ENCODE measurements around the gene EN1. TPM values are rescaled to one million over a fixed set of nuclear protein-coding genes. Genes with fewer than 3 reads are reported as not detected.

The EN1 gene
- total RNA-seq, 2 experiments from 2014 or later = not detected

DNA sequence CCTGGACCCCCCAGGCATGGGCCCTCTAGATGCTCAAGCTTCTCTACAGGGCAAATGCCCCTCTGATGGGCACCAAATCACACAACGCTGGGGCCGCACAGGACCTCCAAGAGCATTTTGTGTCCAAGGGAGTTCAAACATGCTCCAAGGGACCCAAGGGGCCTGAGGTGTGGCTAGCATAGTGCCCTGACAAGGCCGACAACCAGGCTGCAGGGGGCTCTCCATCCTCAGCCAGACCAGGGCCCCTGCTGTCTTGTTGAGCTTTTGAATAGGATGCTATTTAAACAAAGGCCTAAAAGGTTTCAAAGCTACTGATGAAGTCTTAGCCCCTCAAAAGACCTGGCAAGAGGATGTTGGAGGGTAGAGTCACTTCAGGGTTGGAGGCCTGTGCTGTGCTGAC, 33.1 kb downstream of the EN1 start:
- CTCF ChIA-PET = no interaction called here
- H3K4me1 Mint-ChIP-seq = no peaks in the 10 kb centered on the region
- H3K36me3 Mint-ChIP-seq = no peaks in the 10 kb centered on the region
- H3K27ac Mint-ChIP-seq = no peak overlapping the region
- peaks cover 21% of the 10 kb centered on the region for H3K27me3 Mint-ChIP-seq
- ATAC-seq = no peak
- no peak for DNase-seq
- H3K9me3 Mint-ChIP-seq (ENCODE audit: low read depth) = no peaks in the 10 kb centered on the region
- no peak overlapping the region for H3K4me3 Mint-ChIP-seq

DNA sequence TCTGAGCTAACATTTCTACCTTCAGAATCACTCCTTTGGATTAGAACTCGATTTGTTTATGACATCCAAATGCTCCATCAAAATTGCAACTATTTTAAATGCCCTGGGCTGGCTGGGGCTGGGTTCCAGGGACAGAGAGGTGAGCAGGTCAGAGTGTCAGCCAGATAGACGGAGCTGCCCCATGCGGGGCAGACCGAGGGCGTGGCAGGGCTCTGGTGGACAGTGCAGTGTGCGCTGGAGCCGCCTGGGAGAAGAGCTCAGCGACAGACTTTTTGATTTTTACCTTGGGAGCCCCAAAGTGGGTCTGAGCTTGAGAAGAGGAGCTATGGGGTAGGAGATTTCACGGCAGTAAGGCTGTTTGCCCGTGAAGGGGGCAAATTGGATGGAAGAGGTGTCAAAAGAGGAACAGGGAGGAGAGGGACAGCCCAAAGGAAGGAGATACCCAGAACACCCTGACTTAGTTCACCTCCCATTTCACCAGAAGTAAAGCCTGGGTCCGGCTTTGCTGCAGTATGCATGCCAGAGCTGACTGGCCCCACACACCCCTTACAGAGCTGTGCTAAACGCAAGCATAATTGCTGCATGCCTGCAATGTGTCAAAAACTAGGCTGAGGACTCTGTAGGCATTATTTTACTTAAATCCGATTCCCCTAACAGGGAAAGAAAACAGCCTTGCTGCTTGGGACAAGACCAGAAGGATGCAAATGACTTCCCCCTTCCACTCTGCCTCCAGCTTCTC, 33.7 kb downstream of the EN1 start:
- Mint-ChIP-seq H3K27me3 (peaks cover 26% of the 10 kb centered on the region), H3K36me3 (no peaks in the 10 kb centered on the region), H3K9me3 (ENCODE audit: low read depth) (no peaks in the 10 kb centered on the region), H3K4me3 (no peak overlapping the region), H3K27ac (no peak overlapping the region), H3K4me1 (no peaks in the 10 kb centered on the region)
- DNase-seq (no peak), ATAC-seq (no peak)
- CTCF ChIA-PET = no interaction called here

DNA sequence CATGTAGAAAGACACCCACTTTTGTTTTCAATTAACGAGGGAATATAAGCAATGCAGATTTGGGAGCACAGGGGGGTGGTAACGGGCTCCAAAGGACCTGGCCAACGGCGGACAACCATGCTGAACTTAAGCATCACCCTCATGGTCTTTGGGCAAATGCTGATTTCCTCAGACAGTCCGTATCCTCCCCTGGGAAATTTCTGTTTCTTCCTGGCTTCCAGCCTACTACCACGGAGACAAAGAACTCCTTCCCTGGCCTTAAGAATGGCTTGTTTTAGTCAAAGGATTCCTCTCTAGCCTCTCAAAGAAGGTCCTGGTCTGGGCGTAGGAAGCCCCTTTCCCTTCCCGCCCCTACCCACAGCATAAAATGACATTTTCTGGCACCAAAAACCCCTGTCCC, 34.3 kb downstream of the EN1 start:
- no peaks in the 10 kb centered on the region for H3K36me3 Mint-ChIP-seq
- H3K4me1 Mint-ChIP-seq = no peaks in the 10 kb centered on the region
- no peak overlapping the region for H3K27ac Mint-ChIP-seq
- no peaks in the 10 kb centered on the region for H3K9me3 Mint-ChIP-seq (ENCODE audit: low read depth)
- CTCF ChIA-PET = no interaction called here
- ATAC-seq = no peak
- DNase-seq = no peak
- peaks cover 26% of the 10 kb centered on the region for H3K27me3 Mint-ChIP-seq
- no peak overlapping the region for H3K4me3 Mint-ChIP-seq

DNA sequence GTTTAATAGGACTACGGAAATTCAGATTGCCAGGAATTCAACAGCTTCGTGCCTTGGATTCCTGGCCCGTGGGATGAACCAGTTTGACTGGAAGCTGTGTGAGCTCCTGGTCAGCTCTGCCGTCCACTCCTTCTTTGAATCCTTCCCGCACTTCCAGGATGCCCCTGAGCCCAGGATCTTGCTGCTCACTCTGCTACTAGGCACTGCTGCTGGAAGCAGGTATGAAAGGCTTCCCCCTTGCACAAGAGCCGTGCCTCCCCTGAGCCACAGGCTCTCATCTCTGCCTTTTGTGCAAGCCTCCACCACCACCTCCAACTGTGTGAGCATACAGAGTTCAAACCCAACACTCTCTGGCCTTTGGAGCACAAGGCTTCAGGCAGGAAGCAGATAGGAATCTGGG, 34.9 kb downstream of the EN1 start:
- H3K36me3 Mint-ChIP-seq = no peaks in the 10 kb centered on the region
- H3K4me3 Mint-ChIP-seq = no peak overlapping the region
- CTCF ChIA-PET = no interaction called here
- H3K27me3 Mint-ChIP-seq = peaks cover 30% of the 10 kb centered on the region
- H3K27ac Mint-ChIP-seq = no peak overlapping the region
- DNase-seq (no peak), ATAC-seq (no peak)
- no peaks in the 10 kb centered on the region for H3K9me3 Mint-ChIP-seq (ENCODE audit: low read depth)
- no peaks in the 10 kb centered on the region for H3K4me1 Mint-ChIP-seq

DNA sequence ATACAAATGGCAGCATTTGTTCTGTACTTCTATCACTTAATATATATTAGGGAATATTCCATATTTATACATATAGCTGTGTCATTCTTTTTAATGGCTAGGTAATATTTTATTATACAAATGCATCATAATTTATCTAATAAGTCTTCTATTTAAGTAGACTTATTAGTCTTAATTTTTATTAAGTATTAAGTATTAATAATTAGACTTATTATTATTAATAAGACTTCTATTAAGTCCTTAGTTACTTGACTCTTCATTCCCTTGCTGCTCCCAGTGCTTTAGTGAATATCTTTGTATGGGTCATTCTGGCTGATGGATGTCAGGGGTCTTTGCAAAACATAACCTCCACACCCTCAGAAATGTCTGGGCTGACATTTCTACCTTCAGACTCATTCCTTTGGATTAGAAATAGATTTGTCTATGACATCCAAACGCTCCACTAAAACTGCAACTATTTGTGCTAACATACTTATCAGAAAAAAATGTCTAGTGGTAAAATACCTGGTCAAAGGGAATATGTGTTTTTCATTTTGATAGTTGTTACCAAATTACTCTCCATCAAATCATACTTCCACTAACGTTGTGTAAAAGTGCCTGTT, 35.8 kb downstream of the EN1 start:
- Mint-ChIP-seq H3K36me3 (no peaks in the 10 kb centered on the region), H3K27ac (no peak overlapping the region), H3K4me3 (no peak overlapping the region), H3K4me1 (no peaks in the 10 kb centered on the region), H3K27me3 (peaks cover 40% of the 10 kb centered on the region), H3K9me3 (ENCODE audit: low read depth) (no peaks in the 10 kb centered on the region)
- CTCF ChIA-PET = no interaction called here
- no peak for DNase-seq
- ATAC-seq = no peak

DNA sequence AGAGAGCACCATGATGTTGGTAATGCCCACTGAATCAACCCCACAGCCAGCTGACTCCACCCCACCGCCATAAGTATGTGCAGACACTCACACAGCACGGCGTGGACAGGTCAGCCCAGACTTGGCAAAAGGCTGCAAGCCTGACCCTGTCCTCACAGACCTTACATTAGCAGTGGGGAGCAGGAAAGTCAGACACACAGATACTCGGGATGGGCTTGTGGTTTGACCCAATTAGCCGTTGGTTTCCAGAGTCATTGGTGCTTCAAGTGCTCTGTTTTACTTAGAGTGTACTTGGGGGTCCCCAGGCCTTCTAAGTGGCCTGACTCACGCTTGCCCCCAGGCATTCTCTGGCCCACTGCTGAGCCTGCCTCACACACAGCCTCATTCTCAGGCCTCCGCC, 36.7 kb downstream of the EN1 start:
- CTCF ChIA-PET = no interaction called here
- no peaks in the 10 kb centered on the region for H3K4me1 Mint-ChIP-seq
- peaks cover 48% of the 10 kb centered on the region for H3K27me3 Mint-ChIP-seq

DNA sequence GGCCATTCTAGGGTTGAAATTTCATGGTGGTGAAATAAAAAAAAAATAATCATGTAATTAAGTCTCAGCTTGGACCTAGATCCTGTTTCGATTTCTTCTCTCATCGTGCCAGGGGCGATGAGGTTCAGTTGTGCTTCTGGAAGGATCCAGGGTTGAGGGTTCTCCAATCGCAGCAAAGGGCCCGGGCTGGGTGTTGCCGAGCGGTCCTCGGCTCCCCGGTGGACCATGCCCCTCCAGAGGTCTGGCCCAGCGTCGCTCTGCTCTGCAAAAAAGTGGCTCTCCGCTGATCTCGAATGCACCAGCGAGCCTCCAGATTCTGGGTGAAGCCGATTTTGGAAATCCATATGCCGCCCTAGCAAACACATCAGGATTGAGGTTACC, 39.0 kb downstream of the EN1 start:
- Mint-ChIP-seq H3K36me3 (no peaks in the 10 kb centered on the region), H3K27me3 (peaks cover 53% of the 10 kb centered on the region), H3K9me3 (ENCODE audit: low read depth) (no peaks in the 10 kb centered on the region), H3K4me3 (no peak overlapping the region), H3K4me1 (no peaks in the 10 kb centered on the region), H3K27ac (no peak overlapping the region)
- CTCF ChIA-PET = no interaction called here
- DNase-seq (no peak), ATAC-seq (no peak)

More for the DNA sequence above, 36.7 kb downstream of the EN1 start:
- Mint-ChIP-seq H3K9me3 (ENCODE audit: low read depth) (no peaks in the 10 kb centered on the region), H3K4me3 (no peak overlapping the region), H3K27ac (no peak overlapping the region), H3K36me3 (no peaks in the 10 kb centered on the region)
- ATAC-seq (no peak), DNase-seq (no peak)

DNA sequence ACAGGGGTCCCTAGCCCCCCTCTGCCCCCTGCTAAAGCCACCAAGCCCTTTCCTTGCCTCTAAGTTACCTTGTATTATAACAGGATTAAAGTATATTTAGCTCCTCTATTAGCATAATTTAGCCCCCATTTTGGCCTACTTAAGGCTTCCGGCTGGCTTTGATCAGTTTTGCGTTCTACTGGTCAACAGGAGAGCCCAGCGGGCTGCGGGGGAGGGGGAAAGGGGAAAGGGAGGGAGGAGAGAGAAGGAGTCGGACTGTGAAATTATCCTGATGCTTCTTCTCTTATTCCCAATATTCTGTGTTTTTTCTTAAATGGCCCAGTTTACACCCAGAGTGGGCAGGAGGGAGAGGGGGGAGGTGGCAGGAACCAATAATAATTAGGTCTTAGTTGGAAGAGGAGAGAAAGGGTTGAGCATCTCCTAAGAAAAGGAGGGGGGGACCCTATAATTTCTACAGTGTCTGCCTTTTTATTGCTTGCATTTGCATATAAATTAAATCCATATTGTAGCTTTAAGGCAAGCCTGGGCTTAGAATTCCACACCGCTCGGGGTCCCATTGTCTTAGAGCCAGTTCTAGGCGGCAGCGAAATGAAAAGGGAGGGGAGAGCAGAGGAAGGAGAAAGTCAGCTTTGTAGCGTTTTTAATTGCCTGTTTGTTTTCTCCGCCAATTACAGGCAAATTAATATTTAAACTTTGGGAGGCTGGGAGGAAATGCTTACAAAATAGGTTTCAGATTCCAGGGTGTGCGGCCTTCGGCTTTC, 39.6 kb downstream of the EN1 start:
- H3K36me3 Mint-ChIP-seq = no peaks in the 10 kb centered on the region
- no peak overlapping the region for H3K4me3 Mint-ChIP-seq
- peaks cover 49% of the 10 kb centered on the region for H3K27me3 Mint-ChIP-seq
- H3K9me3 Mint-ChIP-seq (ENCODE audit: low read depth) = no peaks in the 10 kb centered on the region
- no peak overlapping the region for H3K27ac Mint-ChIP-seq
- ATAC-seq (no peak), DNase-seq (no peak)
- CTCF ChIA-PET = no interaction called here
- H3K4me1 Mint-ChIP-seq = no peaks in the 10 kb centered on the region

DNA sequence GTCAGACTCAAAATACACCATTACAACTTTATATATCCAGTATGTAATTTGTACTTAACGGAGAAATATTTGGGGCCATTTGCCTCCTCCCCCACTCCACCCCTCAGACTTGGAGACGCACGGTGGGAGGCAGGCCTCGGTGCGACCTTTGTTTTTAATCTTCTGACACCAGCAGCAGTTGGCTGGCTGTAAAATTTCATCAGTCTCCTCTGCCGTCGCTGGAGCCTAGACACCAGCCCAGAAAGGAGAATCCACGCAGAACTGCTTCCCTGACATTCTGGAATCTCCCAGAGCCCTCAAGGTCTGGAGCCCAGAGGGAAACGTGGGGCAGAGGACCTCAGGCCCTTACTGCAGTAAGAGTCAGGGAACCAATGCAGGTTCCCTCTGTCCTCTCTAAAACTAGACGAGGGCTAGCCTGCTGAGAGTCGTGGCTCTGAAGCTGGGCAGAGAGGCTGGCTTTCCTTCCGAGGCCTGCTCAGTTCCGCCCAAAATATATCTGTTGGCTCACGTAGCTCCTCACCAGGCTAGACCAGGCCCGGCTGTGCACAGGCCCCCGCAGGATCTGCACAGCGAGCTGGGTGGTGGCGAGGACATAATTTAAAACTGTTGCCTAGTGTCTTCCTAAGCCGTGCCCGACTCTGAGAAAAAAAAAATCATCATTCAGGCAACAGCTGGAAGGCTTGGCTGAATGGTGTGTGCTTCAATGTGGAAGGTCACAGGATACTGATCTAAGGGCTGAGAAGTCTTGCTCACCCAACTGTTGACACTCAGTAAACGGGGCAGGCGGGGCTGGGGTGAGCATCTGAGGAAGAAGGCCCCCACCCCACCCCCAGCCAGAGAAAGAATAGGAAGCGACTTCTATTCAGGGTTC, 40.4 kb downstream of the EN1 start:
- Mint-ChIP-seq H3K27ac (no peak overlapping the region), H3K4me1 (no peaks in the 10 kb centered on the region), H3K4me3 (no peak overlapping the region), H3K27me3 (peaks cover 47% of the 10 kb centered on the region), H3K36me3 (no peaks in the 10 kb centered on the region), H3K9me3 (ENCODE audit: low read depth) (no peaks in the 10 kb centered on the region)
- no peak for DNase-seq
- no peak for ATAC-seq
- CTCF ChIA-PET = no interaction called here

DNA sequence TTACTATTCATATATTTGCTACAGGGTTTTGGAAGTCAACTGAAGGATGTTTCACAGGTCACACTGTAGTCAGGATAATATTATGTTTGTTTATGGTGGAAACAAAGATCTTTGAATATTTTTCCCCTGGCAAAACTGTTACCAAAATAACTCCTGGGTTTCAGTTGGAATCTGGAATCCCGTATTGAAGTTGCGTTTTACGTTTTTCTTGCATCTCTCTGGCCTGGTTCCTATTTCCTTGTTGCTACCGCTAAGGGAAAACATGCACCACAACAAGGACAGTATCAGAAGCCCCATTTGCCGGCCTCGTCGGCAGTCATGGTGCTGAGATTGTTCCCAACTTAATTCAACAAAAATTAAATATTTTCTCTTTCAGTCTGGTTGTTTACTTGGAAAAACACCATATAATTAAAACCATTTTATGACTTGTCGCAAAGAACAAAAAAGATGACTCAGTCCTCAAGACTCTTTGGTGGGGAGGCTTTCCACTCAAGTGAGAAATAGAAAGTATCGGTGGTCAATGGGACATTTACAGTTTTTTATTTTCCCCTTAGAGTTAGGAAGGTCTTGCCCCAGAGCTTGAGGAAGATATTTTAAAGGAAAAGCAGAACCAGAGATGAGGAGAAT, 42.3 kb downstream of the EN1 start:
- H3K9me3 Mint-ChIP-seq (ENCODE audit: low read depth) = no peaks in the 10 kb centered on the region
- no peak for ATAC-seq
- DNase-seq = no peak
- H3K27me3 Mint-ChIP-seq = peaks cover 47% of the 10 kb centered on the region
- H3K4me3 Mint-ChIP-seq = no peak overlapping the region
- no peaks in the 10 kb centered on the region for H3K36me3 Mint-ChIP-seq
- no peaks in the 10 kb centered on the region for H3K4me1 Mint-ChIP-seq
- CTCF ChIA-PET = no interaction called here
- H3K27ac Mint-ChIP-seq = no peak overlapping the region

DNA sequence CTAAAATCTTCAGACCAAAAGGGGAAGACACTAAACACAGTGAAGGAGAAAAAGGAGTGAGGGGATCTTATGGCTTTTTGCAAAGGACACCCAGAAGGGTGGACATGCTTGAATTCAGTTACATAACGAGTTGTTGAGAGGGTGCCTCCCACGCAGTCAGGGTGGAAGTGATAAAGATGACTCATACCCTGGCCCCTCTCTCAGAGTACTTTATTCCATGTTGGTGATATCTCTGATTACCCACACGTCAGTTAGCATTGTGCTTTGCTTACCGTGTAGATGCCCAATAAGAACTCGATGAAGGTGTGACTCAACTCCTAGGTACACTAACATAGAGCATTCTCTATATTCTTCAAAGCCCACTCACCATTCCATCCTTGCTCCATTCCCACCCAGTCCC, 44.4 kb downstream of the EN1 start:
- Mint-ChIP-seq H3K9me3 (ENCODE audit: low read depth) (no peaks in the 10 kb centered on the region), H3K27ac (no peak overlapping the region), H3K36me3 (no peaks in the 10 kb centered on the region), H3K4me1 (no peaks in the 10 kb centered on the region), H3K4me3 (no peak overlapping the region), H3K27me3 (peaks cover 32% of the 10 kb centered on the region)
- CTCF ChIA-PET = no interaction called here
- DNase-seq (no peak), ATAC-seq (no peak)

DNA sequence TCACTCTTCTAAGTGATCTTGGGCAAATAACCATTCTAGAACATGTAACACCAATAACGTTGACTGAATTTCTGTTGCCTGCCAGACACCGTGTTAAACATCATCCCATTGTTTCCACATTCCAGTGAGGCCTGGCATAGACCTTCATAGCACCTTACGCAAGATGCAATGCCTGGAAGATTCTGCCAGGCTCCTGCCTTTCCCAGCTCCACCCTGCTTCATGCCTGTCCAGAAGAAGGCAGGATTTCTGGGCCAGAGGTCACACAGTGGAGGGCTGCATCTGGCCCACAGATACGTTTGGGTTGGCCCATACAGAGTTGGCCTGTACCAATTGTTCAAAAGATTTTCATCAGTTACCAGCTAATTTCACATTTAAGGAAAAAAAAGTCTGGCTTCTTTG, 46.3 kb downstream of the EN1 start:
- DNase-seq (no peak), ATAC-seq (no peak)
- Mint-ChIP-seq H3K27me3 (peaks cover 13% of the 10 kb centered on the region), H3K4me3 (no peak overlapping the region), H3K27ac (no peak overlapping the region), H3K9me3 (ENCODE audit: low read depth) (no peaks in the 10 kb centered on the region), H3K36me3 (no peaks in the 10 kb centered on the region), H3K4me1 (no peaks in the 10 kb centered on the region)
- CTCF ChIA-PET = no interaction called here

DNA sequence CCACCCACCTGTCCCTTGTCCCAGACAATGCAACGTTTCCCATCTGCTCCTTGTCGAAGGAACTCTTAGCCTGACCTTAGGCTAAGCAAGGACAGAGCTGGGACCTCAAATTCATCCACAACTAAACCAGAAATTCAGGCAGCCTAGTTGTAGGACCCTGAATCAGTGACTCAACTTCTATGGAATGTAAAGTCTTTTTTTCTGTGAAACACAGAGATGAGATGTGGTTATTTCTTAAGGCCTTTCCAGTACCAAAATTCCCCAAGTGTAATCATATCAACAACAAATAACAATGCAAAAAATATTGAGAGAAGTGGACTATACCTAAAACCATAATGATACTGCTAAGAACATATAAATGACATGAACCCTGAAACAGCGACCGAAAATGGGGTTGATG, 46.7 kb downstream of the EN1 start:
- CTCF ChIA-PET = no interaction called here
- no peaks in the 10 kb centered on the region for H3K9me3 Mint-ChIP-seq (ENCODE audit: low read depth)
- H3K4me3 Mint-ChIP-seq = no peak overlapping the region
- H3K27ac Mint-ChIP-seq = no peak overlapping the region
- ATAC-seq = no peak
- DNase-seq = no peak
- peaks cover 10% of the 10 kb centered on the region for H3K27me3 Mint-ChIP-seq
- H3K4me1 Mint-ChIP-seq = no peaks in the 10 kb centered on the region
- no peaks in the 10 kb centered on the region for H3K36me3 Mint-ChIP-seq

All from activated CD8-positive, alpha-beta memory T cell treated with anti-CD3 and anti-CD28 coated beads, Interleukin-2, amount 10 ng/mL, durations not matched to agents 7 days and 5 days (primary cell).